ENCODE data around the gene PTX3.

Gene PTX3

GRCh38 chr3:157475921-157476414 is 39.3 kb downstream of the PTX3 start:
- DNase-seq (ENCODE audit: low read depth in 2 of 2), result no peak

DNA sequence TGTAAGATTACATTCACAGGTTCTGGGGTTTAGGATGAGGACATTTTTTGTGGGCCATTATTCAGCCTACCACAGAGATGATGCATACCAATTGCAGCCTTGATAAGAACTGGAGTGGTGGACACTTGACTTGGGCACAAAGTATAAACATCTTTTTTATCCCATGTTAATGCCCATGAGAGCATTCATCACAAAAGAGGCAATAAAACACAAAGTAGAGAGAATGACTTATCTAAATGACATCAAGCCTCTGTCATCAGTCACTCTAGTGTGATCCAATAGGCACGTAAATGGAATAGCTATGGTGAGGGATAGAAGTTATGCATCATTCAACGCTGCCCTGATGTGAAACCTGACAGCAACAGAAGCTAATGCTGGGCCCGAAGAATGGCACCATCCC is 40.8 kb downstream of the PTX3 start:
- DNase-seq (ENCODE audit: low read depth in 2 of 2), result no peak

DNA sequence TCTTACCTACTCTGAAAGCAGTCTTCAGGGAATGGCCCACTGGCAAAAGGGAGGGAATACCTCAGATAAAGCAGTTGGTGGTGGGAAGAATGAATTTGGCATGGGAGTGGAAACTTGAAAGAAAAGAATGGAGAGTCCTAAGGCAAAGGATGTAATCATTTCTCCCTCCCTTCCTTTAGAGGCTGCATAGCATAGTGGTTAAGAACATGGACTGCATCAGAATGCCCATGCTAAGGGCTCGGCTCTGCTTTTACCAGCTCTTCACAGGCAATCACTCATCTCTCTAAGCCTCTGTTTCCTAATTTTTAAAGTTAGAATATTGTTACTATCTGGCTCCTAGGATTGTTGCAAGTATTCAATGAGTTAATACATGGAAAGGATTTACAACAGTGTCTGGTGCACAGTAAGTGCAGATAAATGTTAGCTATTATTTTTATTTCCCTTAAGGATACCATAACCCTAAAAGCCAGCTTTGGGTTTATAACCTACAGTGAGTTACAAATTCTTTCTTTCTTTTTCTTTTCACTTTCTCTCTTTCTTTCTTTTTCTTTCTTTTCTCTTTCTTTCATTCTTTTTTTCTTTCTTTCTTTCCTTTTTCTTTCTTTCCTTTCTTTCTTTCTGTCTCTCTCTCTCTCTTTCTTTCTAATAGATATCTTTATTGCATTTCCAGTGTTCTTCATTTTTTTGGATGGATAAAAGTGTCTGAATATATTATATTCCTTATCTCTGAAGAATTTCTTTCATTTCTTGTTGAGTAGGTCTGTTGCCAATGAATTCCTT is 43.0 kb downstream of the PTX3 start:
- DNase-seq (ENCODE audit: low read depth in 2 of 2), result no peak

GRCh38 chr3:157487339-157487738 is 50.7 kb downstream of the PTX3 start:
- no peak for DNase-seq (ENCODE audit: low read depth in 2 of 2)

- no peak for DNase-seq (ENCODE audit: low read depth in 2 of 2)
Observed at GRCh38 chr3:157488144-157488543, 51.5 kb downstream of the PTX3 start.

DNA sequence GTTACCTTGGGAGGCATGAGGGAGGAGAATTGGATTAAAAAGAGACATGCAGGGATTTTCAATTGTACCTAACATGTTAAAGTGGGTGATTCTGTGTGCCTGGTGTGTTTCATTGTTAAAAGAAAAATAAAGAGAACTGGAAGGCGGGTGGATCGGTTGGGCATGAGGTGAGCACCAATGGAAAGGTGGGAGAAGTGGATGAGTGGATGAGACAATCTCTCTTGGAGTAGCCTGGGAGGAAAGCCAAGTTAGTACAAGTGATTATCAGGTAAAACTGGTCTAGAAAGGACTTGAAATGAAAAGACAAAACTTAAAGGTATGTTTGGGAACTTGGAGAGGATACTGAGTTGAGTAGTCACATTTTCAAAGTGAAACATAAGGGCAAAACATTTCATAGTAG is 54.5 kb downstream of the PTX3 start:
- no peak for DNase-seq (ENCODE audit: low read depth in 2 of 2)
